NCI-H2029 (cell line): Measurements from ENCODE around the gene NAPSA.
"Not testable (repeated sequence)": the region's sequence is repeated elsewhere in the genome, so short reads cannot be mapped to it uniquely, and the experiment has no call there.

Source experiments
- DNase-seq: peaks from one replicate; lab custom pipeline; 2025; lab: John Stamatoyannopoulos, UW

NAPSA gene

GRCh38 chr19:50365434-50366306 lies at the start of gene NAPSA:
NAPSA (minus strand) TSS chr19:50365639; CDS start chr19:50365621, 18 bp downstream.
- DNase-seq: no peak

- DNase-seq: no peak
Observed at GRCh38 chr19:50413531-50413930, 48.1 kb upstream of the NAPSA start.

- no peak for DNase-seq
Observed at GRCh38 chr19:50413096-50413495, 47.7 kb upstream of the NAPSA start.

GRCh38 chr19:50412419-50412818 lies 47.0 kb upstream of the NAPSA start:
- DNase-seq: no peak

- DNase-seq: no peak
Observed at GRCh38 chr19:50410109-50410508, 44.7 kb upstream of the NAPSA start.

GRCh38 chr19:50409347-50409746 lies 43.9 kb upstream of the NAPSA start:
- DNase-seq: no peak

GRCh38 chr19:50406829-50407228 lies 41.4 kb upstream of the NAPSA start:
- DNase-seq: no peak

GRCh38 chr19:50406156-50406820 lies 40.8 kb upstream of the NAPSA start:
- DNase-seq: no peak

GRCh38 chr19:50402544-50403301 lies 37.3 kb upstream of the NAPSA start:
- DNase-seq: no peak

- no peak for DNase-seq
Observed at GRCh38 chr19:50401605-50402450, 36.4 kb upstream of the NAPSA start.

GRCh38 chr19:50399368-50399745 lies 33.9 kb upstream of the NAPSA start:
- no peak for DNase-seq

- DNase-seq: no peak
Observed at GRCh38 chr19:50398675-50399367, 33.4 kb upstream of the NAPSA start.

GRCh38 chr19:50394017-50394416 lies 28.6 kb upstream of the NAPSA start:
- no peak for DNase-seq

GRCh38 chr19:50393589-50393988 lies 28.1 kb upstream of the NAPSA start:
- no peak for DNase-seq

GRCh38 chr19:50392759-50393158 lies 27.3 kb upstream of the NAPSA start:
- no peak for DNase-seq

- DNase-seq: not testable (repeated sequence)
Observed at GRCh38 chr19:50390952-50391351, 25.5 kb upstream of the NAPSA start.

- not testable (repeated sequence) for DNase-seq
Observed at GRCh38 chr19:50390295-50390694, 24.9 kb upstream of the NAPSA start.

- DNase-seq: no peak
Observed at GRCh38 chr19:50387868-50388245, 22.4 kb upstream of the NAPSA start.

GRCh38 chr19:50387176-50387867 lies 21.9 kb upstream of the NAPSA start:
- DNase-seq: no peak
